SK-N-SH treated with all-trans-retinoic acid at 6 μM for 48 hours (cell line): ENCODE measurements around the gene PRKG1.

Experiments
- ATAC-seq: fragments of 200-7000 bp; cut with Tn5 transposase; 3 replicates; pipeline ENCODE4 v1.9.1; 2020; ENCODE audit warnings: mild to moderate bottlenecking, moderate library complexity
- BACH2 ChIP-seq: fragments of 250-450 bp; sonication (Bioruptor Pico); IDR thresholded peaks from 2 replicates; pipeline ENCODE4 v1.9.0; 2021; ENCODE audit warnings: mild to moderate bottlenecking, borderline replicate concordance
- CSDC2 ChIP-seq: fragments of 250-450 bp; sonication (Bioruptor Pico); IDR thresholded peaks from 2 replicates; pipeline ENCODE4 v1.5.0; 2020; ENCODE audit warnings: mild to moderate bottlenecking, moderate library complexity
- ESRRG ChIP-seq: fragments of 250-450 bp; sonication (Bioruptor Pico); IDR thresholded peaks from 2 replicates; pipeline ENCODE4 v1.6.1; 2021; ENCODE audit warnings: mild to moderate bottlenecking
- GLIS3 ChIP-seq: fragments of 250-450 bp; sonication (Bioruptor Pico); IDR thresholded peaks from 2 replicates; pipeline ENCODE4 v1.5.0; 2020; ENCODE audit warnings: mild to moderate bottlenecking, moderate library complexity
- ISL1 ChIP-seq: fragments of 250-450 bp; sonication (Bioruptor Pico); IDR thresholded peaks from 2 replicates; pipeline ENCODE4 v2.1.2; 2022; ENCODE audit warnings: mild to moderate bottlenecking, moderate library complexity
- OSR1 ChIP-seq: fragments of 250-450 bp; sonication (Bioruptor Pico); IDR thresholded peaks from 2 replicates; pipeline ENCODE4 v1.8.0; 2022; ENCODE audit warnings: moderate library complexity, mild to moderate bottlenecking, inconsistent platforms
- PPARA ChIP-seq: fragments of 250-450 bp; sonication (Bioruptor Pico); IDR thresholded peaks from 2 replicates; pipeline ENCODE4 v1.5.0; 2020; ENCODE audit warnings: mild to moderate bottlenecking, borderline replicate concordance
- RARB ChIP-seq: fragments of 250-450 bp; sonication (Bioruptor Pico); IDR thresholded peaks from 2 replicates; pipeline ENCODE4 v1.8.0; 2021; ENCODE audit warnings: mild to moderate bottlenecking, moderate library complexity
- SNAI2 ChIP-seq: fragments of 250-450 bp; sonication (Bioruptor Pico); IDR thresholded peaks from 2 replicates; pipeline ENCODE4 v1.5.0; 2020; ENCODE audit warnings: mild to moderate bottlenecking, moderate library complexity
- TCF4 ChIP-seq: fragments of 250-450 bp; sonication (Bioruptor Pico); IDR thresholded peaks from 2 replicates; pipeline ENCODE4 v1.8.0; 2021; ENCODE audit warnings: mild to moderate bottlenecking, moderate library complexity, borderline replicate concordance
- TOX ChIP-seq: fragments of 250-450 bp; sonication (Bioruptor Pico); IDR thresholded peaks from 2 replicates; pipeline ENCODE4 v1.8.0; 2021; ENCODE audit warnings: mild to moderate bottlenecking, moderate library complexity, borderline replicate concordance
- ZC3H10 ChIP-seq: fragments of 250-450 bp; sonication (Bioruptor Pico); IDR thresholded peaks from 2 replicates; pipeline ENCODE4 v1.5.1; 2021; ENCODE audit warnings: mild to moderate bottlenecking, moderate library complexity
- ZFP3 ChIP-seq: fragments of 250-450 bp; sonication (Bioruptor Pico); IDR thresholded peaks from 2 replicates; pipeline ENCODE4 v1.5.0; 2020; ENCODE audit warnings: mild to moderate bottlenecking, moderate library complexity
- ZFP30 ChIP-seq: fragments of 450-650 bp; formaldehyde crosslinking; IDR thresholded peaks from 2 replicates; pipeline ENCODE4 v1.5.0; 2022; ENCODE audit warnings: mild to moderate bottlenecking, moderate library complexity
- ZNF565 ChIP-seq: fragments of 450-650 bp; formaldehyde crosslinking; conservative IDR thresholded peaks from 2 replicates; pipeline ENCODE4 v1.5.0; 2020; ENCODE audit warnings: low read depth, mild to moderate bottlenecking, moderate library complexity
- ZNF70 ChIP-seq: fragments of 450-650 bp; formaldehyde crosslinking; IDR thresholded peaks from 2 replicates; pipeline ENCODE4 v1.5.0; 2020; ENCODE audit warnings: mild to moderate bottlenecking, moderate library complexity
- ZNF8 ChIP-seq: fragments of 450-650 bp; formaldehyde crosslinking; IDR thresholded peaks from 2 replicates; pipeline ENCODE4 v1.5.0; 2020; ENCODE audit warnings: mild to moderate bottlenecking, moderate library complexity
- TF ChIP-seq, protein P1 (sequence below): fragments of 250-450 bp; sonication (Bioruptor Pico); IDR thresholded peaks from 2 replicates; pipeline ENCODE4 v1.5.1; 2021; ENCODE audit warnings: mild to moderate bottlenecking, moderate library complexity
- TF ChIP-seq, protein P2 (sequence below): fragments of 250-450 bp; sonication (Bioruptor Pico); IDR thresholded peaks from 2 replicates; pipeline ENCODE4 v1.8.0; 2020; ENCODE audit warnings: mild to moderate bottlenecking, moderate library complexity, borderline replicate concordance
- TF ChIP-seq, protein P3 (sequence below): fragments of 250-450 bp; sonication (Bioruptor Pico); IDR thresholded peaks from 2 replicates; pipeline ENCODE4 v1.5.1; 2020; ENCODE audit warnings: low read depth, mild to moderate bottlenecking, moderate library complexity
- TF ChIP-seq, protein P4 (sequence below): fragments of 250-450 bp; sonication (Bioruptor Pico); IDR thresholded peaks from 2 replicates; pipeline ENCODE4 v1.8.0; 2021; ENCODE audit warnings: low read depth, mild to moderate bottlenecking, moderate library complexity, borderline replicate concordance

The PRKG1 gene

DNA sequence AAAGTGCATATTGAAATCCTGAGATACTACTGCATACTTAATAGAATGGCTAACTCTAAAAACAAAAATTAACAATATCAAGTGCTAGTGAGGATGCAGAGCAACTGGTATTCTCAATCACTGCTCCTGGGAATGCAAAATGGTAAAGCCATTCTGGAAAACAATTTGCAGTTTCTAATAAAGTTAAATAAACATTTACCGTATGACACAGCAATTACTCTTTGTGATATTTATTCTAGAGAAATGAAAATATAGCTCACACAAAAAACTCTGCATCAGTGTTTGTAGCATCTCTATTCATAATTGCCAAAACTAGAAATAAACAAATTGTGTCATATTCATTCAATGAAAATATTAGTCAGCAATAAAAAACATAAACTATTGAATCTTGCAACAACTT, 984.8 kb downstream of the PRKG1 start (continued):
- no peak for TF ChIP-seq ZNF8 (CRISPR knock-in tag)

DNA sequence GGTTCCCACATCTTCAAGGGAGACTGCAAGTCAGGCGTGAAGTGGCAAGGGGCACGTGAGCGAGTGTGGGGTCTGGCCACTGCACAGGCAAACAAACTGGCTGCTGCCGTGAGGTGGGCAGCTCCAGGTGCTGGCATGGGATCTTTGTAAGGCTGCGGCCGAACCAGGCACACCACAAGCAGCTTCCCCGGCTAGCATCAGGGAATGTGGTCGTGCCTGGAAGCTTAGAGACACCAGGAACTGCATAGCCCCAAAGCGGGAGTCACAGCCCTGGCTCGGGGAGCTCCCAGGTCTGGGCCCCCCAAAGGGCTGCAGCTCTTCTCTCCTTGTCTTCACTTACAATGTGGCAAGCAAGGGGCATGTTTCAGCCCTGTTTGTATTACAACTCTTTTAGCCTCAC, 988.9 kb downstream of the PRKG1 start:
- TF ChIP-seq ZFP3: no peak
- TF ChIP-seq, protein P1, sequence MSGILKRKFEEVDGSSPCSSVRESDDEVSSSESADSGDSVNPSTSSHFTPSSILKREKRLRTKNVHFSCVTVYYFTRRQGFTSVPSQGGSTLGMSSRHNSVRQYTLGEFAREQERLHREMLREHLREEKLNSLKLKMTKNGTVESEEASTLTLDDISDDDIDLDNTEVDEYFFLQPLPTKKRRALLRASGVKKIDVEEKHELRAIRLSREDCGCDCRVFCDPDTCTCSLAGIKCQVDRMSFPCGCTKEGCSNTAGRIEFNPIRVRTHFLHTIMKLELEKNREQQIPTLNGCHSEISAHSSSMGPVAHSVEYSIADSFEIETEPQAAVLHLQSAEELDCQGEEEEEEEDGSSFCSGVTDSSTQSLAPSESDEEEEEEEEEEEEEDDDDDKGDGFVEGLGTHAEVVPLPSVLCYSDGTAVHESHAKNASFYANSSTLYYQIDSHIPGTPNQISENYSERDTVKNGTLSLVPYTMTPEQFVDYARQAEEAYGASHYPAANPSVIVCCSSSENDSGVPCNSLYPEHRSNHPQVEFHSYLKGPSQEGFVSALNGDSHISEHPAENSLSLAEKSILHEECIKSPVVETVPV: no peak
- TF ChIP-seq CSDC2: no peak
- TF ChIP-seq, protein P2, sequence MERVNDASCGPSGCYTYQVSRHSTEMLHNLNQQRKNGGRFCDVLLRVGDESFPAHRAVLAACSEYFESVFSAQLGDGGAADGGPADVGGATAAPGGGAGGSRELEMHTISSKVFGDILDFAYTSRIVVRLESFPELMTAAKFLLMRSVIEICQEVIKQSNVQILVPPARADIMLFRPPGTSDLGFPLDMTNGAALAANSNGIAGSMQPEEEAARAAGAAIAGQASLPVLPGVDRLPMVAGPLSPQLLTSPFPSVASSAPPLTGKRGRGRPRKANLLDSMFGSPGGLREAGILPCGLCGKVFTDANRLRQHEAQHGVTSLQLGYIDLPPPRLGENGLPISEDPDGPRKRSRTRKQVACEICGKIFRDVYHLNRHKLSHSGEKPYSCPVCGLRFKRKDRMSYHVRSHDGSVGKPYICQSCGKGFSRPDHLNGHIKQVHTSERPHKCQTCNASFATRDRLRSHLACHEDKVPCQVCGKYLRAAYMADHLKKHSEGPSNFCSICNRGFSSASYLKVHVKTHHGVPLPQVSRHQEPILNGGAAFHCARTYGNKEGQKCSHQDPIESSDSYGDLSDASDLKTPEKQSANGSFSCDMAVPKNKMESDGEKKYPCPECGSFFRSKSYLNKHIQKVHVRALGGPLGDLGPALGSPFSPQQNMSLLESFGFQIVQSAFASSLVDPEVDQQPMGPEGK (CRISPR knock-in tag): no peak
- no peak for TF ChIP-seq ZNF70 (CRISPR knock-in tag)
- TF ChIP-seq SNAI2 (CRISPR knock-in tag): no peak
- no peak for TF ChIP-seq PPARA (CRISPR knock-in tag)
- no peak for TF ChIP-seq BACH2 (CRISPR knock-in tag)
- no peak for TF ChIP-seq ESRRG (CRISPR knock-in tag)
- no peak for TF ChIP-seq TCF4 (CRISPR knock-in tag)
- TF ChIP-seq, protein P3, sequence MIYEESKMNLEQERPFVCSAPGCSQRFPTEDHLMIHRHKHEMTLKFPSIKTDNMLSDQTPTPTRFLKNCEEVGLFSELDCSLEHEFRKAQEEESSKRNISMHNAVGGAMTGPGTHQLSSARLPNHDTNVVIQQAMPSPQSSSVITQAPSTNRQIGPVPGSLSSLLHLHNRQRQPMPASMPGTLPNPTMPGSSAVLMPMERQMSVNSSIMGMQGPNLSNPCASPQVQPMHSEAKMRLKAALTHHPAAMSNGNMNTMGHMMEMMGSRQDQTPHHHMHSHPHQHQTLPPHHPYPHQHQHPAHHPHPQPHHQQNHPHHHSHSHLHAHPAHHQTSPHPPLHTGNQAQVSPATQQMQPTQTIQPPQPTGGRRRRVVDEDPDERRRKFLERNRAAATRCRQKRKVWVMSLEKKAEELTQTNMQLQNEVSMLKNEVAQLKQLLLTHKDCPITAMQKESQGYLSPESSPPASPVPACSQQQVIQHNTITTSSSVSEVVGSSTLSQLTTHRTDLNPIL (CRISPR knock-in tag): no peak
- no peak for TF ChIP-seq ZFP30
- TF ChIP-seq TOX (CRISPR knock-in tag): no peak
- TF ChIP-seq ZNF8 (CRISPR knock-in tag): no peak
- TF ChIP-seq, protein P4, sequence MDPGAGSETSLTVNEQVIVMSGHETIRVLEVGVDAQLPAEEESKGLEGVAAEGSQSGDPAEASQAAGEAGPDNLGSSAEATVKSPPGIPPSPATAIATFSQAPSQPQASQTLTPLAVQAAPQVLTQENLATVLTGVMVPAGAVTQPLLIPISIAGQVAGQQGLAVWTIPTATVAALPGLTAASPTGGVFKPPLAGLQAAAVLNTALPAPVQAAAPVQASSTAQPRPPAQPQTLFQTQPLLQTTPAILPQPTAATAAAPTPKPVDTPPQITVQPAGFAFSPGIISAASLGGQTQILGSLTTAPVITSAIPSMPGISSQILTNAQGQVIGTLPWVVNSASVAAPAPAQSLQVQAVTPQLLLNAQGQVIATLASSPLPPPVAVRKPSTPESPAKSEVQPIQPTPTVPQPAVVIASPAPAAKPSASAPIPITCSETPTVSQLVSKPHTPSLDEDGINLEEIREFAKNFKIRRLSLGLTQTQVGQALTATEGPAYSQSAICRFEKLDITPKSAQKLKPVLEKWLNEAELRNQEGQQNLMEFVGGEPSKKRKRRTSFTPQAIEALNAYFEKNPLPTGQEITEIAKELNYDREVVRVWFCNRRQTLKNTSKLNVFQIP: no peak
- TF ChIP-seq ZNF565: no peak
- no peak for TF ChIP-seq OSR1 (CRISPR knock-in tag)
- TF ChIP-seq RARB (CRISPR knock-in tag): no peak
- ATAC-seq: no peak

DNA sequence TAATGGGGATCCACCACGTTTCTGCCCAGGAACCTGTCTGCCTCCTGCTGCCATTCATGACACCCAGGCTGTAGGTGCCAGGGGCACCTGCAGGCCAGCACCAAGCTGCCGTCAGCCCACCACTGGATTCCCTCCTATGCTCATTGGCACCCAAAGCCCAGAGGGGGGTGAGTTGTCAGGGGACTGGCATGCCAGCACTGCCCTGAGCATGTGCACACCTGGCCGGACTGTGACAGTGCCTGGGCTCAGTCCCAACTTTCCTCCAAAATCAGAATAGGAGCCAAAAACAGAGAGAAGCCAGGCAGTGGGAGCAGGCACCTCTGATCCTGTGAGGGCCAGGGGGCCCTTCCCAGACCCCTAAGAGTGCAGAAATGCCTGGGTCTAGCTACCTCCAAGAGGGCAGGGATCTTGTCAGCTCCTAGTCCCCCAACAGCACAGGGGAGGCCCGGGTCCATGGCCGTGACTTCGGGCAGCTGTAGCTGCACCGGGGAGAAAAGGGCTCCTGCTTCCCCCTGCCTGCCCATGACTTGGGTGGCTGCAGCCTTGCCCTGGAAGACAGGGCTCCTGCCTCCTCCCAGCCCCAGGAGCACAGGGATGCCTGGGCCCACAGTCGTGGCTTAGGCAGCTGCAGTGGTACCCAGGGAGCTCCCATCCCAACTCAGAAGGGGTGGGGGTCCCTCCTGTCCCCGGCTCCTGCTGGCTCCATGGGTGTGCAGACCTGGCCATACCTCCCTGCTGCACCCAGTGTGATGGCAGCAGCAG, 990.0 kb downstream of the PRKG1 start:
- no peak for ATAC-seq

DNA sequence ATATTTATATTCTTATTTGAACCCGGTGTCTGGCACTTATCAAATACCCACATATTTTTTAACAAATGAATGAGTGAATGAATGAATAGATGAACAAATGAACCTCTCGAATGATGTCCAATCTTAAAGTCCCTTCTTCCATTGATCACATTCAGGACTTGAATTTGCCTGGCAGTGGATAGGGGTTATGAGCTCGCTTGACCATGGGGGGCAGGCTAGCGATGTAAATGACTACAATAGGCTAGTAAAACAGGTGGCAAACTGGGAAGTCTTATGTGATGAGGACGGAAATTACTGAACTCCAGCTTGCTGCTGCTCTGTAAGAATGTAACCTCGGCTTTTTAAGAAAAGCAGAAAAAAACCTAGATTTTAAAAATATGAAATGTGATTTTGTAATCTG, 992.1 kb downstream of the PRKG1 start:
- TF ChIP-seq ZC3H10 (CRISPR knock-in tag): no peak

More for the DNA sequence above, 990.0 kb downstream of the PRKG1 start:
- TF ChIP-seq, protein P4: no peak
- no peak for TF ChIP-seq ZNF70 (CRISPR knock-in tag)
- no peak for TF ChIP-seq ISL1 (CRISPR knock-in tag)

DNA sequence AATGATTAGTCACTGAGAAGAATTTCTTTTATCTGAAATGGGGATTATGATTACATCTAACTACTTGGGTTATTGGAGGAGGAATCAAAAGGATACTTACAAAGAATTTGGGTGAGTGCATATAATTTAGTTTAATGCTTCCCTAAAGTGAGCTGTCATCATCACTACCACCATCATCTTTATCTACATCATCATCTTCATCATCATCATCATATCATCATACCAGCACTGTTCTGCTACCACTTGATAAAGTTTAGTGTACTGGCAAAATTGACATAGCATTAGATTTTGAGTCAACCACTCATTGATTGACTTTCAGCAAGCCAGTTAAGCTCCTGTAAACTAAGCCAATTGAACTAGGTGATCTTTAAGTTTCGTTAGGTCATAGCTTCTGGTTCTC, 994.2 kb downstream of the PRKG1 start:
- no peak for ATAC-seq
- TF ChIP-seq ZFP3 (no peak), ZFP30 (no peak), ZNF565 (no peak), ZC3H10 (CRISPR knock-in tag) (no peak), TCF4 (CRISPR knock-in tag) (no peak), RARB (CRISPR knock-in tag) (no peak), CSDC2 (no peak), SNAI2 (CRISPR knock-in tag) (no peak), GLIS3 (CRISPR knock-in tag) (no peak)
- TF ChIP-seq, protein P2 (CRISPR knock-in tag): no peak
- TF ChIP-seq, protein P1: no peak
- TF ChIP-seq, protein P4: no peak

More for the DNA sequence above, 992.1 kb downstream of the PRKG1 start:
- no peak for ATAC-seq
